Measurements from ENCODE around the gene CYP2F1.

Gene CYP2F1

GRCh38 chr19:41175801-41176777 is 61.9 kb downstream of the CYP2F1 start:
- no peak for FAIRE-seq
- no peak for DNase-seq (ENCODE audit: insufficient read length, low spot score)
